GM12892 (cell line): ENCODE data around the gene CLK4.

ENCODE experiments used
- POLR2A ChIP-seq: IDR thresholded peaks from 2 replicates; pipeline ENCODE4 v1.6.1; 2011; ENCODE audit warnings: low read depth, low read length, control low read depth
- TAF1 ChIP-seq: IDR thresholded peaks from 2 replicates; pipeline ENCODE4 v1.6.1; 2011; ENCODE audit warnings: low read depth, mild to moderate bottlenecking, control low read depth, low read length, borderline replicate concordance

DNA sequence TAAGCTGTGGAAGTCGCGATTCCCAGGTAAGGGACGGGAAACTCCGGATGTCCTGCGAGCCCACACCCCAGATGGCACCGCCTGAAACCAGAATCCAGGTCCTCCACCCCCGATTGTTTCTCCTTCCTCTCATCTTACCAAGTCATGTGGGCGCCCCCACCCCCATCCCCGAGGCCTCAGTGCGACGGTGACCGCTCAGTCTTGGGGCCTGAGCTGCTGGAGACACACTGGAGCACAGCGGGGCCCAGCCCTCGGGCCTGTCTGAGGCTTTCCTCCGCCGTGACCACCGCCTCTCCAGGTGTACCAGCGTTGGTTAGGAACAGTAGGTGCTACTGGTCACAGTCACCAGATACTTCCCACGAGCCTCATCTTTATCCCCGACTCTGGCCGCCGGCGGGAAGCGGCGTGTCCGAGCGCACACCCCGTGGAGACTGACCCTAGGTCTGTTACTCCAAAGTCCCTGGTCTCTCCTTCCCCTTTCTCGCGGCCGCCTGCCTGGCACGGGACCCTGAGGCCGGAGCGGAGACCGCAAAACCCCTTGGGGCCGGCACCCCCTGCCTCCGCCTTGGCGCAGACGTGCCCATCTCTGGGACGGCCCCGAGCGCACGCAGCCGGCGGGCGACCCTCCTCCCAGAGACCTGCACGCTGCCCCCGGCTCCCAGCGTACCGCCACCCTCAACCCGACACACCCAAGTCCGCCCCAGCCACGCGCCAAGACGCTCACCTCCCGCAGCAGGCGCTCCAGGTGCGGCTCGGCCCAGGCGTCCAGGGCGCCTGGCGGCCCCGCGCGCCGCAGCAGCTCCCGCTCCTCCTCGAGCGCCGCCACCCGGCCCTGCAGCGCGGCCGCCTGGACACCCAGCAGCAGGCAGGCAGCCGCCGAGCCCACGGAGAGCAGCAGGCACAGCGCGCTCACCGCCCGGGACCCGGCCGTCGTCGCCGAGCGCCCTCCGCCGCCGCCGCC is 37.4 kb downstream of the CLK4 start:
- TF ChIP-seq POLR2A (no peak), TAF1 (no peak)
